MM.1S (cell line): ENCODE results near the gene DDO.

Experiments
- DNase-seq: peaks from one replicate; pipeline ENCODE4 v3.0.0-alpha.2; 2015
- H2AFZ ChIP-seq: fragments of 300-600 bp; sonication (generic); 2 replicates; pipeline ENCODE4 v1.6.0; 2016; ENCODE audit warnings: antibody characterized with exemption, low read length
- H3F3A ChIP-seq: fragments of 300-600 bp; sonication (generic); 2 replicates; pipeline ENCODE4 v1.6.1; 2016; ENCODE audit warnings: mild to moderate bottlenecking, antibody characterized with exemption, low read length, moderate library complexity, mixed read lengths; ENCODE audit not compliant: insufficient read depth
- H3K27ac ChIP-seq: fragments of 300-600 bp; sonication (generic); 2 replicates; pipeline ENCODE4 v1.5.1; 2016; ENCODE audit warnings: mild to moderate bottlenecking, low read length
- H3K27me3 ChIP-seq: fragments of 300-600 bp; sonication (generic); replicated peaks from 2 replicates; pipeline ENCODE4 v1.6.0; 2016; ENCODE audit warnings: low read length; ENCODE audit not compliant: insufficient read depth
- H3K36me3 ChIP-seq: fragments of 300-600 bp; sonication (generic); replicated peaks from 2 replicates; pipeline ENCODE4 v1.6.1; 2016; ENCODE audit warnings: mild to moderate bottlenecking, low read length, mixed read lengths; ENCODE audit not compliant: insufficient read depth
- H3K4me1 ChIP-seq: fragments of 300-600 bp; sonication (generic); 2 replicates; pipeline ENCODE4 v1.6.1; 2016; ENCODE audit warnings: low read length, mixed read lengths
- H3K4me2 ChIP-seq: fragments of 300-600 bp; sonication (generic); 2 replicates; pipeline ENCODE4 v1.6.0; 2016; ENCODE audit warnings: low read depth, low read length
- H3K4me3 ChIP-seq: fragments of 300-600 bp; sonication (generic); 2 replicates; pipeline ENCODE4 v1.5.1; 2016; ENCODE audit warnings: low read length, mixed read lengths
- H3K79me2 ChIP-seq: fragments of 300-600 bp; sonication (generic); 2 replicates; pipeline ENCODE4 v1.6.1; 2016; ENCODE audit warnings: mixed run types, low read length, mixed read lengths
- H3K9ac ChIP-seq: fragments of 300-600 bp; sonication (generic); 2 replicates; pipeline ENCODE4 v1.6.1; 2016; ENCODE audit warnings: low read length, mixed read lengths
- H3K9me2 ChIP-seq: fragments of 300-600 bp; sonication (generic); replicated peaks from 2 replicates; pipeline ENCODE4 v1.6.1; 2016; ENCODE audit warnings: mild to moderate bottlenecking, low read length, mixed read lengths; ENCODE audit not compliant: insufficient read depth
- H3K9me3 ChIP-seq: fragments of 300-600 bp; sonication (generic); replicated peaks from 2 replicates; pipeline ENCODE4 v1.6.1; 2016; ENCODE audit warnings: mild to moderate bottlenecking, low read length, mixed read lengths; ENCODE audit not compliant: insufficient read depth
- H4K20me1 ChIP-seq: fragments of 300-600 bp; sonication (generic); 2 replicates; pipeline ENCODE4 v1.6.1; 2016; ENCODE audit warnings: mild to moderate bottlenecking, low read length, moderate library complexity, mixed read lengths; ENCODE audit not compliant: insufficient read depth
- CTCF ChIP-seq: fragments of 300-600 bp; sonication (generic); IDR thresholded peaks from 2 replicates; pipeline ENCODE4 v1.5.1; 2016; ENCODE audit warnings: antibody characterized with exemption, low read length, mixed read lengths
- EZH2 ChIP-seq: fragments of 300-600 bp; sonication (generic); optimal IDR thresholded peaks from 2 replicates; pipeline ENCODE3; 2017; ENCODE audit warnings: low read depth, mild to moderate bottlenecking, antibody characterized with exemption, low read length, mixed read lengths
- EZH2phosphoT487 ChIP-seq: fragments of 300-600 bp; sonication (generic); IDR thresholded peaks from 2 replicates; pipeline ENCODE4 v1.6.1; 2018; ENCODE audit warnings: antibody characterized with exemption, low read length

The DDO gene

DNA sequence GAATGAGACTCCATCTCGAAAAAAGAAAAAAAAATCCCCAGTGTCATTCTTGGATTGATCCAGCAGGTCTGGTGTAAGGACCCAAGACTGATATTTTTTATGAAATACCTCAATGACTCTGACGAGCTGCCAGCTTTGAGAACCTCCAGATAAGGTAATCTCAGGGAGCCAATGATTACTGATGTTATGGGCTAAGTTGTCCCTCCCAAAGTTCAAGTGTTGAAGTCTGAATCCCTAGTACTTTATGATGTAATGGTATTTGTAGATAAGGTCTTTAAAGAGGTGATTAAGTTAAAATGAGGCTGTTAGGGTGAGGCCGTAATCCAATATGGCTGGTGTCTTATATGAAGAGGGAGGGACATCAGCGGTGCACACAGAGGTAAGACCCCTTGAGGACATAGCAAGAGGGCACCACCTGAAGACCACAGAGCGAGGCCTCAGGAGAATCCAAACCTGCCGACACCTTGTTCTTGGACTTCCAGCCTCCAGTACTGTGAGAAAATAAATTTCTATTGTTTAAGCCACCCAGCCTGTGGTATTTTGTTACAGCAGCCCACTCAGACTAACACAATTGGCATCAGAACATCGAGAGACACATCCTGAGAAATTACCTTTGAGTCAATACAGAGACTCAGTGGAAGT lies 19.7 kb upstream of the DDO start:
- H3K4me1 ChIP-seq: no peaks in the 10 kb centered on the region
- TF ChIP-seq EZH2phosphoT487: no peak
- TF ChIP-seq EZH2: no peak
- no peak for TF ChIP-seq CTCF
- H3K36me3 ChIP-seq: no peaks in the 10 kb centered on the region
- H3K9me3 ChIP-seq: no peaks in the 10 kb centered on the region
- DNase-seq: no peak
- H3K9ac ChIP-seq: no peak overlapping the region
- H3K9me2 ChIP-seq: no peaks in the 10 kb centered on the region
- no peaks in the 10 kb centered on the region for H3F3A ChIP-seq
- no peak overlapping the region for H3K4me2 ChIP-seq
- no peaks in the 10 kb centered on the region for H3K27me3 ChIP-seq
- no peak overlapping the region for H2AFZ ChIP-seq
- no peak overlapping the region for H3K4me3 ChIP-seq
- H3K27ac ChIP-seq: no peak overlapping the region
- H4K20me1 ChIP-seq: no peaks in the 10 kb centered on the region
- H3K79me2 ChIP-seq: no peaks in the 10 kb centered on the region

DNA sequence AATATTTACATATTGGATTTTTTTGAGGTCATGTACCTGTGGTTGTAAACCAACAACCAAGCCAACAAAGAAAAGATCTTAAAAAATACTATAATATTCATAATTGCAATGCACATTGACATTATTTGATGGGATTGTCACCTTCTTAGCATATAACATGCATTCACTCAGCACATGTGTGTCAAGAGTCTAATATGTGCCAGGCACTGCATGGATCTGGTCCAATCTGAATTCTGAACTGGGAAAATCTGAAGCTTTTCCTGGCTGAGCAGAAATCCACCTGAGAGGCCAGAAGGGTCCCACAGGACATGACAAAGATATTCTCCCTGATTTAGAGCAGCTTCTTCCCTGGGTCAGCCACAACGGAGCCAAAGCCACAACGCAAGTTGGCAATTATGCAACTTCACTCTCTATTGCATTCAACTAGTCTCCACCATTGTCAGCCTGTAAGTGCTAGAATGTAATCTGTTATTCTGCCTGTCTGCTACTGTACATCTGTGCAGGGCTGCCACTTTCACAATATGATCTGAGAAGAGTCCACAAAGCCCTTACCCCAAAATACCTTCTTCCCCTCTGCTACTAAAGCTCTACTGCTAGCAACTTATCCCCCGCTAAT lies 17.0 kb upstream of the DDO start:
- Histone ChIP-seq H2AFZ (no peak overlapping the region), H3K4me2 (no peak overlapping the region), H4K20me1 (no peaks in the 10 kb centered on the region), H3F3A (no peaks in the 10 kb centered on the region), H3K27ac (no peak overlapping the region), H3K4me1 (no peaks in the 10 kb centered on the region), H3K9ac (no peak overlapping the region), H3K9me3 (no peaks in the 10 kb centered on the region), H3K27me3 (no peaks in the 10 kb centered on the region), H3K9me2 (no peaks in the 10 kb centered on the region), H3K79me2 (no peaks in the 10 kb centered on the region), H3K36me3 (no peaks in the 10 kb centered on the region), H3K4me3 (no peak overlapping the region)
- no peak for DNase-seq
- TF ChIP-seq CTCF (no peak), EZH2phosphoT487 (no peak), EZH2 (no peak)

- H3K4me2 ChIP-seq: no peak overlapping the region
- no peaks in the 10 kb centered on the region for H3K9me2 ChIP-seq
- no peak for TF ChIP-seq EZH2
- TF ChIP-seq CTCF: no peak
- TF ChIP-seq EZH2phosphoT487: no peak
- no peaks in the 10 kb centered on the region for H3F3A ChIP-seq
- H3K36me3 ChIP-seq: no peaks in the 10 kb centered on the region
- H3K4me3 ChIP-seq: no peak overlapping the region
- no peaks in the 10 kb centered on the region for H3K79me2 ChIP-seq
- H3K9me3 ChIP-seq: no peaks in the 10 kb centered on the region
- H3K9ac ChIP-seq: no peak overlapping the region
- no peaks in the 10 kb centered on the region for H3K4me1 ChIP-seq
- no peaks in the 10 kb centered on the region for H4K20me1 ChIP-seq
- DNase-seq: no peak
- H2AFZ ChIP-seq: no peak overlapping the region
- no peaks in the 10 kb centered on the region for H3K27me3 ChIP-seq
- no peak overlapping the region for H3K27ac ChIP-seq
These were observed 15.4 kb upstream of the DDO start for GRCh38 chr6:110430741-110431140.
